Central memory CD4-positive, alpha-beta T cell (primary cell): Measurements from ENCODE around the gene RER1.

ENCODE experiments used
- DNase-seq: peaks from one replicate; pipeline ENCODE4 v3.0.0; 2022

Gene RER1

GRCh38 chr1:2391931-2392509 lies 379 bp downstream of the RER1 start:
- no peak for DNase-seq

DNA sequence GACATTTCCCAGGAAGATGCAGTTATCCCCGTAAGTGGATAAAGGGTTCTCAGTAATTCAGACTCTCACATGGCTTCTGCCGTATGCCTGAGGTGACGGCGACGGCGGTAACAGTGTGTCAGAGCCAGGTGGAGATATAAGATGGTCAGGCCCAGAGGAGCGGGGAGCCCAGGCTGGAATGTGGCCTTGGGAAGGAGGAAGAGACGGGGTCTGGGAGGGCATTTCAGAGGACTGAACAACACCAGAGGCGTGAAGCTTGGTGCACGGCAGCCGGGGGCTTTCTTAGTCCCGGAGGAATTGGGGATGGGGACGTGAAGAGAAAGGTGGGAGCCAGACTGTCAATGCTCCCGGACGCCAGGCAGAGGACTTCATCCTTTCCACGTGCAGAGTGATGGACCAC lies 1.0 kb downstream of the RER1 start:
- DNase-seq = no peak

DNA sequence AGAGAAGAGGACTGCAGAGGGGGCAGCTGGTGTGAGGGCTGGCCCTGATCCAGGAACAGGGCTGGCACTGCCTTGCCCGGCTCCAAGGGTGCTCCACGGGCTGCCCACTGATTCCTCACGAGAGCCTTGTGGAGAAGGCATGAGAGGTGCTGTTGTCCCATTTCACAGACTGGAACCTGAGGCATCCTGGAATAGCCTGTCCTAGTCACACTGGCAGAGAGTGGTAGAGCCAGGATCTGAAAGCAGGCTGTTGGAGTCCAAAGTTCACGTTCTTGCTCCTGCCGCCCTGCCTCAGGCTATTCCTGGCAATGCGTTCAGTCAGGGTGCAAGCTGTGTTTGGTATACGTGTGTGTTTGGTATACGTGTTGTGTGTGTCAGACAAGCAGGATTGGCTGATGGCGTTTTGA lies 1.8 kb downstream of the RER1 start:
- no peak for DNase-seq

DNA sequence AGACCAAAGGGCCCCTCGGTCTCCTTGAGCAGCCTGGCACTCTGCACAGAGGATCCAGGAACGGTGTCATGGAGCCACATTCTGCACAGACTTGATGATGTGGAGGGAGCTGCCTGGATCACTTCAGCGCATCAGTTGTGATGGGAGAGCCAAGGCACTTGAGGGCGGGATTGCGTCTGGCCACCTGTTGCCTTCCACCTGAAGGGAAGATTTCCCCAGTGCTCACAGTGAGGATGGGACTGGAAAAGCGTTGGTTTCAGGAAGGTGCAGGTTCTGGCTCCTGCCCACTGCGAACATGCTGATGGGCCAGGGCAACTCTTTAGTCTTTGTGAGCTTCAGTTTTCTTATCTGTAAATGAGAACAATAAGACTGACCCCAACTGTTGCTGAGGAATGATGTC lies 2.6 kb downstream of the RER1 start:
- DNase-seq = no peak

GRCh38 chr1:2394761-2395160 lies 3.1 kb downstream of the RER1 start:
- no peak for DNase-seq

GRCh38 chr1:2395245-2395644 lies 3.6 kb downstream of the RER1 start:
- DNase-seq = no peak

DNA sequence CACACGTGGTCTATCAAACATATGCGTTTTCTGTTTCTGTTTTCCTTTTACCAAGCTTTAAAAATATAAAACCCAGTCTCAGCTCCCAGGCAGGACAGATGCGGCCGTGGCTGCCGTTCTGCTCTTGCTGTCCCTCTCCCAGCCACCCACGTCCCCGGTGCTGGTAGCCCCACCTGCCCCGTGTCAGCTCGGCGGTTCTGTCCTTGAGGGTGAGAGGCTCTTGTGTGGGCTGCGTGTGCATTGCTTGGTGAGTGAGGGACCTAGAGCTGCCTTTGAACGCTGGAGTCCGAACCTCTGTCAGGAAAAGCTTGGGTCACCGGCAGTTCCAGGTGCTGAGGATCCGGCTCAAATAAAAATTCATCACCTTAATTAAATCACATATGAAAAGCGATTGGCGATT lies 4.4 kb downstream of the RER1 start:
- DNase-seq = no peak

DNA sequence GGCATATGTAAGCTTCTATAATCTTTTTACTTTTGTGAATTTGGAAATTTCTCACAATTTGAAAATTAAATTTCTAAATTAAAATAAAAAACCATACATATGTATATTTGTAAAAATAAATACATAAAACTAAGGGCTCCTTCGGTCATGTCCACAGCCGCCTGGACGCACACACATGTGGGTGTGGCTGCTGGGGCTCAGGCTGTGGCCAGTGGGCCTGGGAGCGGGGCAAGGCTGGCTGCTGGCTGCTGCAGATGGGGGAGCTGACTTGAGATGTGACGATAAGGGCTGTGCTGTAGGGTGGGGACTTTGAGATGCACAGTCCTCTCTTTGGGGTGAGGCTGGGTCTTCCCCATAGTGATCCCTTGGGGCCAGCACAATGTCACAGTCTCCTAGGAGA lies 4.8 kb downstream of the RER1 start:
- no peak for DNase-seq

DNA sequence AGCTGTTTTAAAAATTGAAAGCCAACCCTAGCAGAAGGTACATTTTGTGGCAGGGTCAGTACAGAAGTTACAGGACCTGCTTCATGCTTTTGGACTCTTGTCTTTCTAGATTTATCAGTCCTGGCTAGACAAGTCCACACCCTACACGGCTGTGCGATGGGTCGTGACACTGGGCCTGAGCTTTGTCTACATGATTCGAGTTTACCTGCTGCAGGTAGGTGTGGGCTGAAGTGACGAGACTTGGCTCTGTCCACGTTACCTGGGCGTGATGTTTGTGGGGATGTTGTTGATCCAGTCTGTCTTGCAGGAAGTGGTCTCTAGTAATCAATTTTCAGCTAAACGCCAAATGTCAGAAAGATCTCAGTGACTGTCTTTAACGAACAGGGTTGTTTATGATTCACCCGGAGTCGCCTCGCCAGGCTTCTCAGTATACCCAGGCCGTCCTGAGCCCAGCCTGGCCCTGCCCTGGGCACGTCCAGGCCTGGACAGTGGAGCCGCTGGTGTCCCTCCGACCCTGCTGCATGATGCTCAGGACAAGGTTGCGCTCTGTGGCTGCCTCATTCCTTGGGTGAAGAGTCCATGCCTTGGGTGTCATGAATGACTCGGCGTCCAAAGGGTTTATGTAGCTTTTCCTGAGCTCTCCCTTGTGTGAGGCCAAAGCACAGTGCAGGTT lies 5.5 kb downstream of the RER1 start:
- no peak for DNase-seq

GRCh38 chr1:2398871-2399270 lies 7.2 kb downstream of the RER1 start:
- DNase-seq = no peak

DNA sequence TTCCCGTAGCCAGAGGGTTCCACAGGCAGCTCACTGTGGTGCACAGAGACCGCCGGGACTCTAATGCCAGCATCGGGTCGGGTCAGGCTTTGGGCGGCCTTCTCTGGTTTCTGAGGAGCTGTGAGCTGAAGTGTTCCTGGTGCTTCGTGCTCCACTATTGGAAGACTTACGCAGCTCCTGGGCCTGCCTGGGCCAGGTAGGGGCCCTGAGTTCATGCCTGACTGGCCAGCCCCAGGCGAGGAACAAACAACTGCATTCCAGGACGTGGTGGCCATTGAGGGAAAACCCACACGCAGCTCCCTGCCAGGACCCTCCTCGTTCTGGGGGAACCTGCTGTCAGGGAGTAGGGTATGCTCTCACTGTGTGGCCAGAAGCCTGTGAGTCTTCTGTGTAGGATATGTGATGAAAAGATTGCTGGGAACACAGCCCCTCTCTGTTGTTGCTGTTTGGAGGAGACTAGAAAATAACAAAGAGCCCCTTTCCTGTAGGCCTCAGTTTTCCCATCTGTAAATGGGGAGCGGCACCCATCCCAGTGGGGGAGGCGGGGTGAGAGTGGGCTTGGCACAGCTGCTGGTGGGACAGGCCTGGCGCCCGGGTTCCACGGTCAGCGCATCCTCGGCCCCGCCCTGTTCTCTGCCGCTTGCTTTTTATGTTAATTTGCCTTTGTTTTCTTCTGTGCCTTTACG lies 8.4 kb downstream of the RER1 start:
- no peak for DNase-seq

GRCh38 chr1:2400576-2400909 lies 8.9 kb downstream of the RER1 start:
- DNase-seq = no peak

DNA sequence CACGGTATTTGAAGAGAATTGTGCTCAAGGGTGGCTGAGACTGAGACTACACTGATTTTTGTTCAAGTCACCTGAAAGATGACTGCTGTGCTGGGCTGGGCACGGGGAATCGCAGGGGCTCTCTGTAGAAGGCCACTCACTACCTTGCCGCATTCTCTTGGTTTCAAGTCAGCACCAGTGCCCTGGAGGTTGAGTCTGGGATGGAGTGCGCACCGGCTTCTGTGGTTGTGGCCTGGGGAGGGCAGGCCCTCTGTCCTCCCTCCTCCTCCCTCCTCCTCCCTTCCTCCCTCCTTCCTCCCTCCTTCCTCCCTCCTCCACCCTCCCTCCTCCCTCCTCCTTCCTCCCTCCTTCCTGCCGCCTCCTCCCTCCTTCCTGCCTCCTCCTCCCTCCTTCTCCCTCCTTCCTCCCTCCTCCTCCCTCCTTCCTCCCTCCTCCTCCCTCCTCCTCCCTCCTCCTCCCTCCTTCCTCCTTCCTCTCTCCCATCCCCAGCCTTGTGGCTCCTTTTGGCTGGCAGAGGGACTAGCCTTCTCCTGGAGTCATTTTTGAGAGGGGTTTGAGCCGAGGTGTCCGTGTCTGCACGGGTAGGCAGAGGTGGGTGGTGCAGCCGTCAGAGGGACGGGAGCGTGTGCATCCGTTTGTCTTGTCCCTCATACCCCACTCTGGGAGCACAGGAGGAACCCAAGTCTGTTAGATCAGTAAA lies 9.5 kb downstream of the RER1 start:
- DNase-seq = no peak

DNA sequence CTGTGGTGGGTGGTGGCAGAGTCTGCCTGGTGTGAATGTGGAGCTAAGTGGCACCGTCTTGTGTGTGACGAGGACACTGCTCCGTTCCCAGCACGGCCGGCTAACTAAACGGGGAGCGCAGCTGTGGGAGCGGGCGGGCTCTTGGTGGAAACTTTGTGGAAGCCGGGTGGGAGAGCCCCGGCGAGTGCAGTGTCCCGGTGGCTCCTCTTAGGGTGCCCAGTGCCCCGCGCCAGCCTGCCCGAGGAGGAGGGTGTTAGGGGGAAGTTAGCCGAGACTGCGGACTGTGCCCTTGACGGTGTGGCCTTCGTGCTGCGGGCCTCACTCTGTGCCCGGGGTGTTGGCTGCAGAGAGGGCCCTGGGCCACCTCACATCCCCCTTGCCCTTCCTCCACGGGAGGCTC lies 10.8 kb downstream of the RER1 start:
- no peak for DNase-seq

DNA sequence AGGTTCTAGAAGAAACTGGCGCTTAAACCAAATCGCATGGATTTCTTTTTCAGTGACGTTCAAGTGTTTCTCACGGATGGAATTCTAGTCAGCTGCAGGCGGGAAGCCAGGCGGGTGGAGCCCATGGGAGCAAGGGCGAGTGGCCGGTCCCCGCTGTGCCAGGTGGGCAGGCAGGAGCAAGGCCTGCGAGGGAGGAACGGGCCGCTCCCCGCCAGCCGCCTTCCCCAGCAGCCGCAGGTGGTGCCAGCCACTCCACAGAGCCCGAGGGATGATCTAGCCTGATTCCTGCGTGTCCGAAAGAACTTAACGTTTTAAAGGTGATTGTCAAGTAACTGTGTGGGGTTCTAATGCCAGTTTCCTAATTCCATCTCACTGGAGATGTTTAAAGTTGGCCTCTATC lies 11.6 kb downstream of the RER1 start:
- no peak for DNase-seq

DNA sequence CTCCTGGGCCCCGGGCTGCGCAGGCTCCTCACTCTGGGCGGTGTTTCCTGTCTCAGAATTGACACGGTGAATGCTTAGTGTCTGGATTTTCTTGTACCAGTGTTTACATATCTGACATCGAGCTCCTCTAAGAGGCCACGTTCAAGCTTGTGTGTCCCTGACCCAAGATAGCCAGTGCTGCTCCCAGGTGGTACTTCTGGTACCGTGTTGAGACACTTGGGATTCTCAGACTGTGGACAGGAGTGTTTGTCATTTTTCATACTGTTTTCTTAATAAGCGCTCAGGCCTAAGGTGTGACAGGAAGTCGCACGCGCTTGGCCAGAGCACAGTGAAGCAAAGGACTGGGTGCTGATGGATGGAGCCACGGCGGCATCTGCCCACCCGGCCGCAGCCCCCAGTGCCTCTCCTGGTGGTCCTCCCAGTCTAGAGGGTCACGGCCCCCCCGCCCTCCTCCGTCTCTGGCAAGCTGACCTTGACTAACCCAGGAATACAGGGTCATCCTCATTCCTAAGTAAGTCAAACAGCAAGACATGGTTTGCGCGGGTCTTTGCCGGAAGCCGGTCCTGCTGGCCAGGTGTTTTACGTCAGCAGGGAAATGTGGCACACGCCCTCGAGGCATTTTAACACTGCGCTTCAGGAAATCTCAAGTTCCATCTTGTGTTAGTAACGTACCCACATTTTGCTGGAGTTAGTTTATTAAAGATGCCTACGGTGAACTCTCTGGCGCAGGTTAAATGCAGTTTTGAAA lies 12.7 kb downstream of the RER1 start:
- DNase-seq = no peak

GRCh38 chr1:2404890-2405511 lies 13.4 kb downstream of the RER1 start:
- DNase-seq = no peak

GRCh38 chr1:2405588-2406295 lies 14.1 kb downstream of the RER1 start:
- no peak for DNase-seq

GRCh38 chr1:2406451-2407041 lies 14.9 kb downstream of the RER1 start:
- no peak for DNase-seq

- DNase-seq = no peak
Measured at GRCh38 chr1:2407166-2407990, 15.7 kb downstream of the RER1 start.

DNA sequence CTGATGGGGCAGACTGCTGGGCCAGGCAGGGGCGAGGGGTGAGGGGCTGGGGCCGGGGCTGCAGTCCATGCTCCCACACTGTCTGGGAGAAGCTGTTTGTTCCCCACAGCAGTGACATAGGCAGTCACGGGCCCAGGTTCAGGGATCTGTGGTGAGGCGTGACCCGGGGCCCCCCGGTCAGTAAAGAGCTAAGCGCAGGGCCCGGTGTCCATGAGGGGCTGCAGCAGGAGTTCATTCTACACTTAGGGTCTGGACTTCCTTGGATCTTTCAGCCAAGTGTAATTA lies 16.3 kb downstream of the RER1 start:
- no peak for DNase-seq
